GM19025 (cell line): ENCODE measurements around the gene NMRAL1.
A peak's percentile ranks its signal among the peaks of the same experiment; 100 is the strongest.

Experiments used
- ATAC-seq: cut with Tn5 transposase; IDR thresholded peaks from one replicate; pipeline ENCODE4 v1.9.1; 2021; ENCODE audit warnings: mild to moderate bottlenecking, low read depth, moderate library complexity; ENCODE audit not compliant: unreplicated experiment

NMRAL1 gene

GRCh38 chr16:4428500-4428899 lies 45.9 kb downstream of the NMRAL1 start:
- ATAC-seq = no peak

DNA sequence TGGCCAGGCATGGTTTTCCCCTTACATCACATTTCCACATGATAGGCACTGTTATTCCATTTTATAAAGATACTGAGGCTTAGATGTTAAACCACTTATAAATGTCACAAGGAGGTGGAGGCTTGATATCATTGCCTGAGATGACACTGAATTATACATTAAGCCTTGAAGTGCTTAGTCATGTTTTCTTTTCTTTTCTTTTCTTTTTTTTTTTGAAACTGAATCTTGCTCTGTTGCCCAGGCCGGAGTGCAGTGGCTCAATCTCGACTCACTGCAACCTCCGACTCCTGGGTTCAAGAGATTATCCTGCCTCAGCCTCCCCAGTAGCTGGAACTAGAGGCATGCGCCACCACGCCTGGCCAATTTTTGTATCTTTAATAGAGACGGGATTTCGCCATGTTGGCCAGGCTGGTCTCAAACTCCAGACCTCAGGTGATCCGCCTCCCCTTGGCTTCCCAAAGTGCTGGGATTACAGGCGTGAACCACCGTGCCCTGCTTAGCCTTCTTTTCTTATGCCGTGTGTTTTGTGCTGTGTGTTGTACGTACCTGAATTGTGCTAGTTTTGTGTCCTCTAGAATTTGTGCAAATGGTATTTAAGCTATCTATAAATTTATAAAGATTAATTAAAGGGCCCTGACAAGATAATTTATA lies 47.6 kb downstream of the NMRAL1 start:
- ATAC-seq = no peak

DNA sequence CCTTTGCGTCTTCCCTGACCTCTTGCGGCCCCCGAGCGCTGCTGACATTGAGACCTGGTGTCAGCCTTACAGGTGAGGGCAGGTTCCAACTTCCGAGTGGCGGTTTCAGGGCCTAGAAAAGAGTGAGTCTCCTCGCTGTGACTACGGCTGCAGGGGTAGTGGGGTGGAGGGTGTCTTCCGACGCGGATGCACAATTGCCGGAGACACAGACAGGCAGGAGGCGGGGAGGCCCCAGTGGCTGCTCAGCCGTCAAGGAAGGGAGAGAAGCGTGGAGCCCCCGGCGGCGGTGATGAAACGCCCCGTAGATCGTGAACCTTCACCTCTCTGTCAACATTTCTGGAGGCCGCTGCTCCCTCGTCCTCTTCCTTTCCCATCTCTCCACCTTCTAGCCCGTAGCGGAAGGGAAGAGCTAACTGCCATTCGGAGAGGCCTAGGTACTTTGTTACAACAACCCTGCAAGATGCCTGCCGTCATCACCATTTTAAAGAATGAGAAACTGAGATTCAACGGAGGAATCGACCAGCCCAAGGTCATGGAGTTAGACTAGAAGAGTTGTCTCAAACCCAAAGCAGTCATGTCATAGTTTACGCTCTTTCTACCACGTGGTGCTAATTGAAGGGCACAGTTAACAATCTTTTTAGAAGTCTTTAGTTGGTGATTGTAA lies 48.3 kb downstream of the NMRAL1 start:
- peak; percentile 25 for ATAC-seq

DNA sequence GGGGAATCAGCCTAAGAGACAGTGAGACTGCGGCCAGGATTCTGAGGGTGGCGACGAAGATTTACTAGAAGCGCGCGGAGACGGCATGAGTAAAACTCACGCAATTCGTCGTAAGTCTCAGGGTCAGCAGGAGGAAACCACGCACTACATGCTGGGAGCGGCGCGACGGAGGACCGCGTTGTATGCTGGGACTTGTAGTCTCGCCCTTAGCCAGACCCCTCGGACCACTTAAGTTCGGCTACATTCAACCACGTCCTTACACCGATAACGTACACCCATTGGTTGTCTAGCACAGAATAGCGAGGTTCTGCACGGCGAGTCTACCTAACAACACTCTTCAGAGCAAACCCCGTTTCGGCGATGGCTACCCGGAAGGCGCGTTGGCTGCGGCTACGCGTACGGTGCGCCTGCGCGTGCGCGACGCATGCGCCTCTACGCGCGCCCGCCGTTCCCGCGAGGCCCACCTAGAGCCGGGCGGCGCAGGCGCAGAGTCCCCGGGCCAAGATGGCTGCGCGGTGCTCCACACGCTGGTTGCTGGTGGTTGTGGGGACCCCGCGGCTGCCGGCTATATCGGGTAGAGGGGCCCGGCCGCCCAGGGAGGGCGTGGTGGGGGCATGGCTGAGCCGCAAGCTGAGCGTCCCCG lies 48.9 kb downstream of the NMRAL1 start, which contains the start of gene DNAJA3:
Gene DNAJA3, plus strand, starts transcription at position 491 of the 643 bp plus-strand sequence. Its CDS starts 14 bp downstream, at position 505.
- ATAC-seq = peak; percentile 86

DNA sequence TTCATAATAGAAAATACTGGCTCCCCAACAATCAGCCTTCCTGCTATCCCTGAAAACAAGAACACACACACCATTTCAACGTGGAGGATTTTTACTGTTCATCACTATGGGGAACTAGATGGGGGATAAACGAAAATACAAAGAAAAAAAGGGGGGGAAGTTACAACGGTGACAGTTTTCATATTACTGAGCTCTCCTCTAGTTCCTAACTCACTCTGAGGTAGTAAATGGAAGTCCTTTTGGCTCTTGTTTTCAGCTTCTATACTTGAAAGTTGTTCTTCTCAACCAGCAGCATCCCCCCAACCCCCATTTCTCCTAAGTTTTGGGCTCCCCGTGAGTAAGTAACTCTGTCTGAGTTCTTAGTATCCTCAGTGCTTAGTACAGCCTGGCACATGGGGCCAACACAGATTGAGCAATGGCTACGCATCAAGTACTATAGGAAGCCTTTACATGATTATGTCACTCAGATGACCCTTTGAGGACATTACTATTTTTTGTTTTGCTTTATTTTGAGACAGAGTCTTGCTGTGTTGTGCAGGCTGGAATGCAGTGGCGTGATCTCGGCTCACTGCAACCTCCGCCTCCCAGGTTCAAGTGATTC lies 53.8 kb downstream of the NMRAL1 start:
- ATAC-seq = no peak

GRCh38 chr16:4419402-4419959 lies 54.9 kb downstream of the NMRAL1 start:
- no peak for ATAC-seq

DNA sequence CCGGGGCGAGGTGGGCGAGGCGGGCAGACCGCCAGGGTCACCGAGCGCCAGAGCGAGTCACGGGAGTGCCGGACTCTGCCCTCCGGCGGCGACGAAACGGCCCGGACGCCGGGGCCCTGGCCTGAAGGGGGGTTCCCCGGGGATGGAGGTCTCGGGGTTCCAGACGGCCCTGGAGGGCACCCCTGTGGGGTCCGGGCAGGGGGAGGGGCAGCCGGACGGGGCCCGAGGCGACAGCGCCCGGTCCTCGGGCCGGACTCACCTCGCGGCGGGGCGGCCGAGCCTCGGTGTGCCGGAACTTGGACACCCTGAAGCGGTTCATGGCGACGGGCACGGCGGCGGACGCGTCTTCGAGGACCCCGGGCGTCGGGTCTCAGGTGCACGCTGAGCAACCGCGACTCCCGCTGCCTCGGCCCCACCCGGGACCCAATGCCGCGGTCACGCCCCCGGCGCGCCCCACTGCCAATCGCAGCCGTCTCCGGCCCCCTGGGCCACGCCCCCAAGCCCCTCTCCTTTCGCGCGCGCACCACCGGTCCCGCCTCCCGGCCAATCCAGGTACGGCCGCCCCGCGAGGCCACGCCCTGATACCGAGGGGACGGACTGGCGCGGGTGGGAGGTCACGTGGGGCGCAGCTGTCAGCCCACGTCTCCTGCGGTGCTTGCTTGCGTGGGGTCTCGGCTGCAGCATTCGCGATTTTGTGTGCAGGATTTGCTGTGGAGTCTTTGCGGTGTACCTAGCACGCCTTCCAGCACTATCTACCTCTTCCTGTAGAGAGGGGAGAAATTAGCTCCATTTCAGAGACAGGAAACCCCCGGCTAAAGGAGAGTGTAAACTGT lies 58.0 kb downstream of the NMRAL1 start, which contains the start of gene CORO7:
Gene CORO7, minus strand, starts transcription at position 397 of the 833 bp plus-strand sequence. Its CDS starts 78 bp downstream, at position 319.
- ATAC-seq = peak; percentile 62

GRCh38 chr16:4415538-4416199 lies 58.8 kb downstream of the NMRAL1 start:
- ATAC-seq = peak; percentile 10

DNA sequence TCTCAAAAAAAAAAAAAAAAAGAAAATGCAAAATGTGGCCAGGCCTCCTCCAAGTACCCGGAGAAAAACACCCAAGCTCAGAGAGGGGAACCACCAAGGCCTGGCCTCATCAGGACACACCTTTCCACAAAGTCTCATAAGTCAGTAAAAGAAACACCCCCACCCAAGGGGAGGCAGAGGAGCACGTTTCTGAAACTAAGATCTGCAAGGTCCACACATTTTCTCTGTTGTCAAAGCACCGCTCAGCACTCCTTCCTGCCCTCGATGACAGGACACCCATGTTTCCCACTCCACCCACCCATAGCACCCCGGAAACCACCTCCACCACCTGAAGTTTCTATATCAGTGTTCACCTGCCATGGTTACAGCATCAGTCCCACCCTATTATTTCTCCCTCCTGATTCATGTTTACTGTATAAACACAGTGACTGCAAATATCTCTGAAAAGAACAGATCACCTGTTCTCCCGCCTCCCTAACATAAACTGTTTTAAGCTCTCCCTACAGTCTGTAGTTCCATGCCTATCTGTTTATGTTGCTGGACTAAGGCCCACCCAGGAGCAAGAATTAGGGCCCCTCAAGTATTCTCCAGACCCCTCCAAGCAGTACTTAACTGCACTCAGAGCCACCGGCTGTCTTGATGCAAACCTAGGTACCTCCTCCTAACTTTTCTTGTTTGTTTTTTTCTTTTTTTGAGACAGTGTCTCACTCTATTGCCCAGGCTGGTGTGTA lies 60.1 kb downstream of the NMRAL1 start:
- peak; percentile 50 for ATAC-seq

GRCh38 chr16:4412854-4413253 lies 61.6 kb downstream of the NMRAL1 start:
- ATAC-seq = no peak

GRCh38 chr16:4412159-4412558 lies 62.3 kb downstream of the NMRAL1 start:
- no peak for ATAC-seq
